HepG2 (cell line): ENCODE data around the gene SOCS7. TPM values are rescaled to one million over a fixed set of nuclear protein-coding genes. Genes with fewer than 3 reads are reported as not detected.

Source experiments
- ATAC-seq: fragments of 200-7000 bp; cut with Tn5 transposase; 3 replicates; pipeline ENCODE4 v1.9.1; 2020; ENCODE audit warnings: mild to moderate bottlenecking, moderate library complexity
- BruUV-seq: library from RNA; stranded (reverse); fragments of 400-500 nt; replicated peaks from 2 replicates; lab custom pipeline; 2021; lab: Mats Ljungman, UMichigan
- CTCF ChIA-PET: fragments of 300-600 bp; formaldehyde crosslinking; extraction: SDS; loops from one replicate; lab custom pipeline; 2021; ENCODE audit warnings: low total read pairs, inconsistent platforms, low intra/inter-chr PET ratio; lab: Yijun Ruan, JAX
- POLR2A ChIA-PET: fragments of 350-600 bp; sonication (Branson Sonifier 250); formaldehyde crosslinking; loops from one replicate; lab custom pipeline; 2020; ENCODE audit warnings: antibody characterized with exemption, inconsistent platforms; lab: Yijun Ruan, JAX
- DNase-seq: peaks from one replicate; pipeline ENCODE4 v3.0.0-alpha.2; 2015; ENCODE audit warnings: low spot score
- FAIRE-seq: peaks from 3 replicates; lab custom pipeline; 2011; peaks lifted over from hg19 to GRCh38; lab: Jason Lieb, UNC
- H2AFZ ChIP-seq: one replicate; pipeline ENCODE4 v1.6.1; 2011; ENCODE audit warnings: low read length, inconsistent platforms
- H3K27ac ChIP-seq: fragments of 300-600 bp; 3 replicates; pipeline ENCODE4 v1.8.0; 2011; ENCODE audit warnings: mixed run types, mild to moderate bottlenecking, mixed read lengths, low read length, inconsistent platforms; ENCODE audit not compliant: insufficient read depth; ENCODE audit errors: extremely low read length
- H3K27me3 ChIP-seq, 2 experiments: fragments of 200-600 bp in 1 of 2; 2 replicates in 1 of 2; 3 replicates in 1 of 2; pipeline versions ENCODE4 v1.6.0 to v1.8.0; 2011; ENCODE audit warnings: low read length in 2 of 2, mild to moderate bottlenecking in 2 of 2, moderate library complexity in 2 of 2, inconsistent platforms in 1 of 2; ENCODE audit not compliant: insufficient read depth in 2 of 2, control insufficient read depth in 1 of 2
- H3K36me3 ChIP-seq, 2 experiments: fragments of 200-600 bp in 1 of 2; replicated peaks in 1 of 2; 2 replicates in 1 of 2; 3 replicates in 1 of 2; pipeline versions ENCODE4 v1.5.1 to v1.8.0; 2011; ENCODE audit warnings: low read length in 2 of 2, inconsistent platforms in 1 of 2; ENCODE audit not compliant: insufficient read depth in 2 of 2, control insufficient read depth in 1 of 2
- H3K4me1 ChIP-seq: 2 replicates; pipeline ENCODE4 v1.5.1; 2012; ENCODE audit warnings: low read length, inconsistent platforms; ENCODE audit not compliant: insufficient read depth
- H3K4me2 ChIP-seq: 2 replicates; pipeline ENCODE4 v1.6.0; 2011; ENCODE audit warnings: low read depth, low read length, inconsistent platforms
- H3K4me3 ChIP-seq, 3 experiments: fragments of 200-600 bp in 1 of 3; sonication (generic), shearing (Covaris generic) in 1 of 3; replicated peaks in 1 of 3; 2 replicates each; pipeline ENCODE4 v1.5.1; 2011 to 2016; ENCODE audit warnings: low read length in 3 of 3, inconsistent platforms in 2 of 3, low read depth in 2 of 3, mild to moderate bottlenecking in 2 of 3, control low read depth in 1 of 3, mixed read lengths in 1 of 3; ENCODE audit not compliant: insufficient read depth in 1 of 3
- H3K79me2 ChIP-seq: one replicate; pipeline ENCODE4 v1.6.1; 2011; ENCODE audit warnings: low read length, inconsistent platforms; ENCODE audit not compliant: insufficient read depth
- H3K9ac ChIP-seq: 2 replicates; pipeline ENCODE4 v1.6.0; 2011; ENCODE audit warnings: mild to moderate bottlenecking, low read depth, low read length, inconsistent platforms; ENCODE audit not compliant: insufficient read depth
- H3K9me3 ChIP-seq: 2 replicates; pipeline ENCODE4 v1.5.1; 2012; ENCODE audit warnings: mild to moderate bottlenecking, low read length
- H4K20me1 ChIP-seq: 2 replicates; pipeline ENCODE4 v1.6.0; 2011; ENCODE audit warnings: inconsistent platforms, mild to moderate bottlenecking, low read length, moderate library complexity; ENCODE audit not compliant: insufficient read depth
- FOXJ3 ChIP-seq: sonication (generic); formaldehyde crosslinking; IDR thresholded peaks from 2 replicates; pipeline ENCODE4 v1.4.0; 2020; ENCODE audit warnings: missing genetic modification reagents, mild to moderate bottlenecking, borderline replicate concordance
- NRL ChIP-seq: sonication (generic); formaldehyde crosslinking; IDR thresholded peaks from 2 replicates; pipeline ENCODE4 v1.5.0; 2020; ENCODE audit warnings: missing genetic modification reagents, mild to moderate bottlenecking, moderate library complexity, borderline replicate concordance
- POLR2G ChIP-seq: fragments of 200-400 bp; formaldehyde crosslinking; IDR thresholded peaks from 2 replicates; pipeline ENCODE4 v1.6.1; 2018; ENCODE audit warnings: mild to moderate bottlenecking, low read depth, low read length, moderate library complexity
- RAD21 ChIP-seq: fragments of 450-650 bp; formaldehyde crosslinking; IDR thresholded peaks from 2 replicates; pipeline ENCODE4 v1.5.0; 2020; ENCODE audit warnings: mild to moderate bottlenecking
- RBFOX2 ChIP-seq: fragments of 200-400 bp; formaldehyde crosslinking; IDR thresholded peaks from 2 replicates; pipeline ENCODE4 v1.6.1; 2017; ENCODE audit warnings: low read depth, mild to moderate bottlenecking, low read length
- RNF219 ChIP-seq: sonication (generic); formaldehyde crosslinking; IDR thresholded peaks from 2 replicates; pipeline ENCODE4 v1.5.0; 2020; ENCODE audit warnings: mild to moderate bottlenecking, missing genetic modification reagents
- SMYD3 ChIP-seq: sonication (generic); formaldehyde crosslinking; IDR thresholded peaks from 2 replicates; pipeline ENCODE4 v1.8.1; 2023; ENCODE audit warnings: mild to moderate bottlenecking, missing genetic modification reagents
- U2AF1 ChIP-seq: fragments of 200-400 bp; formaldehyde crosslinking; optimal IDR thresholded peaks from 2 replicates; pipeline ENCODE3; 2017; ENCODE audit warnings: mild to moderate bottlenecking, low read depth, low read length
- XRCC5 ChIP-seq: fragments of 200-400 bp; formaldehyde crosslinking; optimal IDR thresholded peaks from 2 replicates; pipeline ENCODE3; 2017; ENCODE audit warnings: mild to moderate bottlenecking, low read length
- YEATS2 ChIP-seq: sonication (generic); formaldehyde crosslinking; IDR thresholded peaks from 2 replicates; pipeline ENCODE4 v1.4.0; 2020; ENCODE audit warnings: missing genetic modification reagents, borderline replicate concordance
- ZNF34 ChIP-seq: sonication (generic); formaldehyde crosslinking; IDR thresholded peaks from 2 replicates; pipeline ENCODE4 v1.4.0; 2020; ENCODE audit warnings: mild to moderate bottlenecking, missing genetic modification reagents, borderline replicate concordance
- WGBS: methylation state at CpG from one replicate; pipeline ENCODE4 v1.1.6; 2017; ENCODE audit warnings: low lambda C conversion rate; 5-methylcytosine and 5-hydroxymethylcytosine counted together
- in situ Hi-C: cut with HindIII; loops from 2 replicates; pipeline ENCODE4 v1.10.0; 2017; ENCODE audit warnings: low pct_unique_long_range_greater_than_20kb; ENCODE audit not compliant: extremely low pct_ligation_motif_present
- intact Hi-C: fragments of 100-400 bp; cut with micrococcal nuclease; formaldehyde crosslinking; loops from one replicate; pipeline ENCODE4 v1.10.0; 2022; ENCODE audit not compliant: unreplicated experiment
- polyA plus RNA-seq, 8 experiments: library from polyadenylated mRNA; depleted of rRNA in 3 of 8; stranded (reverse) in 7 of 8; unstranded in 1 of 8; fragments of >200 nt; fragmentation: Illumina TruSeq in 4 of 8; extraction: Trizol in 4 of 8; gene quantifications; 2 replicates each; pipeline versions ENCODE4 v1.2.1 to v1.2.3, GENCODE V29; 2011 to 2016; ENCODE audit warnings: low read depth in 4 of 8, missing spikeins in 1 of 8, mixed read lengths in 1 of 8; ENCODE audit not compliant: insufficient read depth in 1 of 8
- total RNA-seq, 5 experiments: library from RNA; depleted of rRNA; stranded (reverse); fragments of >200 nt; fragmentation: Illumina TruSeq; extraction: Trizol; gene quantifications; 2 replicates each; pipeline ENCODE4 v1.2.3, GENCODE V29; 2016; ENCODE audit warnings: low read depth in 1 of 5

Gene SOCS7
- total and polyA plus RNA-seq, 2 of the 13 experiments (the other 11 are each of a cell fraction or from before 2014, with no cell fraction given): 19.2 to 24.2 TPM

GRCh38 chr17:38430316-38430715, 78.7 kb downstream of the SOCS7 start:
- Histone ChIP-seq H3K4me2 (no peak overlapping the region), H2AFZ (no peak overlapping the region), H4K20me1 (no peaks in the 10 kb centered on the region), H3K79me2 (no peaks in the 10 kb centered on the region), H3K4me3 (no peak overlapping the region), H3K4me1 (peaks cover 20% of the 10 kb centered on the region), H3K9ac (no peak overlapping the region), H3K27ac (no peak overlapping the region), H3K9me3 (no peaks in the 10 kb centered on the region), H3K27me3 (peaks cover 17 to 78% of the 10 kb centered on the region in 2 experiments; a peak in 4 of 5 replicates), H3K36me3 (no peaks in the 10 kb centered on the region)
- ChIA-PET POLR2A (no interaction called here), CTCF (no interaction called here)
- WGBS: 16% methylated on average over 3 of the region's 3 CpGs
- no TSS peak for BruUV-seq
- DNase-seq: no peak
- TF ChIP-seq RAD21 (CRISPR knock-in tag): no peak
- no peak for TF ChIP-seq SMYD3 (CRISPR knock-in tag)
- TF ChIP-seq ZNF34 (CRISPR knock-in tag): no peak
- no peak for TF ChIP-seq RNF219 (CRISPR knock-in tag)
- TF ChIP-seq YEATS2 (CRISPR knock-in tag): no peak
- no peak for TF ChIP-seq RBFOX2
- no peak for TF ChIP-seq XRCC5
- no peak for TF ChIP-seq POLR2G
- TF ChIP-seq FOXJ3 (CRISPR knock-in tag): no peak
- TF ChIP-seq NRL (CRISPR knock-in tag): no peak
- TF ChIP-seq U2AF1: no peak
- ATAC-seq: no peak
- in situ Hi-C loops: no loop called here
- no peak for FAIRE-seq
- intact Hi-C loops: no loop called here
